8988T (cell line): ENCODE results near the gene RD3L.
"Not testable (repeated sequence)": the region's sequence is repeated elsewhere in the genome, so short reads cannot be mapped to it uniquely, and the experiment has no call there.

ENCODE experiments used
- DNase-seq: peaks from one replicate; pipeline ENCODE4 v3.0.0; 2011

RD3L gene

DNA sequence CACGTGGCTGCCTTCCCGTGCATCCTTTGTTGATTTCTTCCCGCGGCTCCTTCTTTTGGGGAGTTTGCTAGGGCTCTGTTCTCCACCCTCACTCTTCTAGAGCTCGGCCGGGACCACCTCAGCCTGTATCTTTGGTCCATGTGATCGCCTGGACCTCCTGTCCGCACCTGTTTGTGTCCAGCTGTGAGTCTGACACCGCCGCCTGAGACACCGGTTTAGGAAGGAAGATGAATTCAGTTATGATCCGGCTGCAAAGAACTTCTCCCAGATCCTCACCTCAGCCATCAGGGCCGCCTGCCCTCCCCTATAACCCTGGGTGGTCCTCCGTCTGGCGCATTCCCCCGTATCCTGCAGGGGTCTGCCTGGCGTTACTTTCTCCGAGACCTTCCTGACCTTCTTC is 14.8 kb downstream of the RD3L start:
- no peak for DNase-seq

DNA sequence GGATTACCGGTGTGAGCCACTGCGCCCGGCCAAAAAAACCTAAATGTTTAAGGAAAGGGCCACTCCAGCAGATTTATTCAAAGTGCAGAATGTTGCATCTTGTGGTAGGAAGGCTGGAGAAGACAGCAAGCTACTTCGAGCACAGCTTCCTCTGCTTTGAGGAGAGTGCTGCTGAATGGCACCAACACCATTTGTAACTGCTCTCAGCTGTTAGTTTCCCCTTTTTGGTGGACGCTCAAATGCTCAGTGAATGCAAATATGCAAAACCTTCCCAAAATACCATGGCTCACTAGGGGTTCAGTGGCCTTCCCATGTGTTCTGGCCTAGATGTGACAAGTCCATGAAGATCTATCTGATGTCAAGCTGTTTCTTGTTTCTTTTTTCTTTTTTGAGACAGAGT is 17.0 kb downstream of the RD3L start:
- no peak for DNase-seq

DNA sequence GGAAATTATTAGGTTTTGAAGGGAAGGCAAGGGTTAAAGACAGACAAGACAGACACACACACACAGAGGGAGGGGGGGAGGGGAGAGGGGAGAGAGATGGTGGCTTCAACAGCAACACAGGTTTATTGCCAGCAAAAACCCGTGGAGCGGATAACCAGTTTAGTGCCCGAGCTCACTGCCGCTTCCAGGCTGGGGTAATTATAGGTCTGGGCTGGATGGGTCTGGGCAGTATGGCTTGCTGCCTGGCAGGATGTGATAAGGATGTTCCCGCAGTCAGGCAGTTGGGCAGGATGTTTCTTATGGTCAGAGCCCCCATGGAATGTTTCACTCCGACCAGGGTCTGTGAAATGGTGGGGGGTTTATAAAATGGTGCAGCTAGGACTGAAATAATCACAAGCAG is 18.5 kb downstream of the RD3L start:
- no peak for DNase-seq

DNA sequence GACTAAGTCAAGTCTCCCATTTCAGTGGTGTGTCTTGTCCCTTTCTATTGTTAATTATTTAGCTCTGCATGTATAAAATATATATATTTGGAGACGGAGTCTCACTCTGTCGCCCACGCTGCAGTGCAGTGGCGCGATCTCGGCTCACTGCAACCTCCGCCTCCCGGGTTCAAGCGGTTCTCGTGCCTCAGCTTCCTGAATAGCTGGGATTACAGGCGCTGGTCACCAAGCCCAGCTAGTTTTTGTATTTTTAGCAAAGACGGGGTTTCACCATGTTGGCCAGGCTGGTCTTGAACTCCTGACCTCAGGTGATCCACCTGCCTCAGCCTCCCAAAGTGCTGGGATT is 20.5 kb downstream of the RD3L start:
- not testable (repeated sequence) for DNase-seq

DNA sequence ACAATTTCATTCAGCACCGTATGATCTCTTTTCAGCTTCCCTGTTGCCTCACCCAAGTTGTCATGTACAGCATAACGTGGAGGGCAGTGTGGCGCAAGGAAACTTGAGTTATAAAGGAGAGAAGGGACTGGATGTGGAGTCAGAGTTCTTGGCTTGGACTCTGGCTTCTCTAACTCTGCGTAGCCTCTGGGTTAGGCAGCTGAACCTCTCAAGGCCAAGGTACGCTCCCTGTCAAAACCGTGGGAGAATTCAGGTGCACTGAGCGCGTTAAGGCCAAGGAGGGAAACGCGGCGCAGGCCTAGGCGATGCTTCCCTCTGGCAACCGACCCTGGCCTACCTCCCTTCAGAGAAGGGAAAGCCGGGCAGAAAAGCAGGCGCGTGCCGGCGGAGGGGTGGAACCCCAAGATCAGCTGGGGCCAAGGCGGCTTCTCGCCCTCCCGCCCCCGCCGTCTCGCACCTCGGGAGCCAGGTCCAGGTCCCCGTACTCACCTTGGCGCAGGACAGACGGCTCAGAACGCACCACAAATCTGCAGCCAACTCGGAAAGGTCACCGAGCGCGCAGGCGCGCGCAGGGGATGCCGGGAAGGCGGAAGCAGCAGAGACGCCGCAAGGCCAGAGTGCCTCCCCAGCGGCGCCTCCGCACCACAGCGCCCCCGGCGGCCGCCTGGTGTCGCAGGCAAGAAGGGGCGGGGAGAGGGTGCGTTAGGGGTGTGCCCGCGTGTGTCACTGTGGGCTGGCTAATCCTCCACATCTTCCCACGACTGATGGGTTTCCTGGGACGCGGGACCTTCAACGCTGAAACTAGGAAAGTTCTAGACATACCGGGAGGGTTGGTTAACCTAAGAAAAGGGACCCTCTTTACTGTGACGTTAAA is 21.1 kb downstream of the RD3L start:
- DNase-seq: peak; percentile 87

DNA sequence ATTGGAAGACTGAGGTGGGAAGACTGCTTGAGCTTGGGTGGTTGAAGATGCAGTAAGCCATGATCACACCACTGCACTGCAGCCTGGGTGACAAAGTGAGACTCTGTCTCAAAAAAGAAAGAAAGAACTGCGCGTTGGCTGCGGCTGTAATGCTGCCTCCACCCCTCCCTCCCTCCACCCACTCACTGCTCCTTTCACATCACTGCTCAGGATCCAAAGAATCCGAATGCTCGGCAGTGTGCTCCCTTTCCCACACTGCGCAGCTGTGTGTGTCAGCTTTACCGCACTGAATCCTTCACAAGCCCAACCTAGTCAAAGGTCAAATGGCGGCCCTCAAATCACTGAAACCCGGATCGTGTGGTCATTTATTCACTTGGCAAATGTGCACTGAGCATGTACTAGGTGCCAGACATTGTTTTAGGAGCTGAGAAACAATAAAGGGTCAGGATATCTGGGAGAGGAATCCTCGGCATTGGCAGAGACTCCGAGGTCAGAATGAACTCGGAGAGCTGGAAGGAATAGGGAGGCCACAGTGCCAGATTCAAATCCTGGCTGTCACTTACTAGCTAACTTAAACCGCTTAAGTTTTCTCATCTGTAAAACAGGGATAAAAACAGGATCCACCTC is 25.6 kb downstream of the RD3L start:
- DNase-seq: no peak

DNA sequence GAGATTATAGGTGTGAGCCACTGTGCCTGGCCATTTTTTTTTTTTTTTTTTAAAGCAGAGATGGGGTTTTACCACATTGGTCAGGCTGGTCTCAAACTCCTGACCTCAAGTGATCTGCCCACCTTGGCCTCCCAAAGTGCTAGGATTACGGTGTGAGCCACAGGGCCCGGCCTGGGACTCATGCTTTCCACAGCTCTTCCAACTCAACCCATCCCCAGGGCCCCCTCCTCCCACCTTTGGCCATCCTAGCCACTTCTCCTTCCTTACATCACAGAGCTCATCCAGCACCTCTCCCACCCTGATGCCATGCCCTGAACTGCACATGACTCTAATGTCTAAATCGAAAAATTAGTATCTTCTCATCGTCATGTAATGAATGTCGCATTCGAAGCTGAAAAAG is 26.7 kb downstream of the RD3L start:
- no peak for DNase-seq

DNA sequence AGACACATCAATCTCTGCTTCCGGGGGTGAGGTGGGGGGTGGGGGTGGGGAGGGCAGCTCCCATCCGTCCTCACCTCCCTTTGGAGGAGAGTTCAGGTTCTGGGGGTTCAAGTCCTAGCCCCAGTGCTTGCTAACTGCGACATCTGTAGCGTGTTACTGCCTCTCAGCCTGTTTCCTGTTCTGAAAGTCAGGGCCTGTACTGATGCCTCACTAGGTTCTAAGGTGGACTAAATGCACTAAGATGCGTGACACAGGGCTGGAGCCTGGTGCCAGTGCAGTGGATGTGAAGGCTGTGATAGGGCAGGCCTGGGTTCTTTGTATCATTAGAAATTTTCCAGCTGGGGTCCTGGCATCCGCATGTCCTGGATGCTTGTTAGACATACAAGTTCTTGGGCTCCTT is 31.3 kb downstream of the RD3L start:
- DNase-seq: no peak

DNA sequence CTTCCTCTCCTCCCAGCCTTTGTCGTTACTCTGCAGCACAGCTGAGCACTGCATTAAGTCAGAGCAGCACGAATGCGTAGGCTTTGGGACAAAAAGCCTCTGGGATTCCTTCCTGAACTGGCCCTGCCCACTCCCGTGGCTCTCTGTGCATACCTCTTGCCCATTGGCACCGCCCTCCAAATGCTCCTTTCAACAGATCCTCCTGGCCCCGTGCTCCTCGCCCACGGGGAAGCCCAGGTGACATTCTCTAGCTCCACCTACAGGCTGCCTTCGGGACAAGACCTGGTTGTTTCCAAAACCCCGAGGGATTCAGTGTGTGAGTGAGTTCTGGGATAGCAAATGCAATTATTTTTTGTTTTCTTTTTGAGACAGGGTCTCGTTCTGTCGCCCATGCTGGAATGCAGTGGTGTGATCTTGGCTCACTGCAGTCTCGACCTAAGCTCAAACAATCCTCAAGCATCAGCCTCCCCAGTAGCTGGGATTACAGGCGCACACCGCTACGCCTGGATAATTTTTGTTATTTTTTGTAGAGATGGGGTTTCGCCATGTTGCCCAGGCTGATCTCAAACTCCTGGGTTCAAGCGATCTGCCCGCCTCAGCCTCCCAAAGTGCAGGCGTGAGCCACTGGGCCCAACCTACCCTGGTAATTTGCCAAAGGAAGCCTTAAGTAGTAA is 31.9 kb downstream of the RD3L start:
- DNase-seq: peak; percentile 79

DNA sequence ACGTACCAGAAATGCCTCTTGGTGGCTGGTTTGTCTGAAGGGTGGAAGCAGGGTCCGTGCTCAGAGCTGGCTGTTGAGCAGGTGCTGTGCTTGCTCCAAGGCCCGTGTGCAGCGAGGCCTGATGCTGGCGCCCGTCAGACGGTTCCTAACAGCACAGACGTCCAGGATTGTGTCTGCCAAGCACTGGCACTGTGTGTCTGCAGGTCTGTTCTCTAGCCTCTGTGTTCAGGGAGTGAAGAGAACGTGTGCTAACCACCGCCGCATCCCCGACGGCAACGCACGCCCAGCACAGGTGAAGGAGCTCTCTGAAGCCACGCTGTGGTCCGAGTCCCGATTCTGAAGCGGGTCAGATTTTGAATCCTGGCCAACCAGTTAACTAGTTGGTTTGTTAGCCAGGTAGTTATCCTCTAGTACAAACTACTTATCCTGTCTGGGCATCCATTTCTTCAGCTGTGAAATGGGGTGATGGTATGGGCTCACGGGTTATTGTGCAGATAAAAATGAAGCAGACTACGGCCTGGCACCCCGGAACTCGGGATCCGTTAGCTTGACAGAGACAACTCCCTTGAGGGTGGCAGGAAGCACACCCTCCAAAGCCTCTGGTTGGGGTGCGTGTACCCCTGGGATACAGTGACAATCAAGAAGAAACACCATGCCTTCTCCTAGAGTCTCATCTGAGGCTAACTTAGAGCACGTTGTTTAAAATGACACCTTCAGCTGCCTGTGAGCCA is 32.6 kb downstream of the RD3L start:
- no peak for DNase-seq

DNA sequence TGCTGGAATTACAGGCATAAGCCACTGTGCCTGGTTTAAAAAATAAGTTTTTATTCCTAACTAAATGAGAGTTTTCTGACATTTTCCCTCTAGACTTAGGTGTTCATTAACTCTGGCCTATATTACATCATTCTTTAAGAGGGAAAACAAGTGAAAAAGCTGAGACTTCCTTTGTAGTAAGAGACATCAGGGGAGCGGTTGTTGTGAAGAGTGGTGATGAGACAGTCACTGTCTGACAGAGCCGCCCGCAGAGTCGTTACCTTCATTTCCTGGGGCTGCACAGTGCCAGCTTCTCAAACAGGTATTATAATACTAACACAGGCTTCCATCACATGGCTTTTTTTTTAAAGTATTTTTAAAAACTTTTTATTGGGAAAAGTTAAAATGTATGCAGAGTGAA is 33.7 kb downstream of the RD3L start:
- no peak for DNase-seq

DNA sequence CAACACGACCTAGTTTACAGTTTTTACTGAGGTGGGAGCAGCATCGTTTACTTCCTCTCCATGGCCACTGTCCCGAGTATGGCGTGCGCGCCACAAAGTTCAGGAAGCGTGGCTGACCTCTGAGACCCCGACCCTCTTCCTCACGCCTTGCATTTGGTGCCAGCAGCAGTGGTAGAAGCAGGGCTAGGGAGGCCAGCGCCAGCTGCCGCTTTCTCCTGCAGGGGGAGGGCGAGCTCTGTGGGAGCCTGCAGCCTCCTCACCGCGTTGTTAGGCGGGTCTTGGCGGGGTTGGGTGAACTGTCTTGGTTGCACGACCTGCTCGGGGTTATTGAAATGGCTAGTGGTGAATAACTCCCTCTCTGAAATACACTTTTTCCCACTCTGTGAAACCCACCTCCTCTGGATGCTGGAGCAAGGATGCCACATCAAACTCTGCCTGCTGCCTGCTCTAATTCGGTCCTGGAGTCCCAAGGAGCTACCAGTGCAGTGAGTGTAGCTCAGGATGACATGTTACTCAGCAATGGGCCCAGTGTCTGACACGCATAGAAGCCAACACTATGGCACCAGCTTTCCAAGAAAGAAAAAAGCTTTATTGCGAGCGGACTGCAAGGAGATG is 36.4 kb downstream of the RD3L start:
- no peak for DNase-seq

DNA sequence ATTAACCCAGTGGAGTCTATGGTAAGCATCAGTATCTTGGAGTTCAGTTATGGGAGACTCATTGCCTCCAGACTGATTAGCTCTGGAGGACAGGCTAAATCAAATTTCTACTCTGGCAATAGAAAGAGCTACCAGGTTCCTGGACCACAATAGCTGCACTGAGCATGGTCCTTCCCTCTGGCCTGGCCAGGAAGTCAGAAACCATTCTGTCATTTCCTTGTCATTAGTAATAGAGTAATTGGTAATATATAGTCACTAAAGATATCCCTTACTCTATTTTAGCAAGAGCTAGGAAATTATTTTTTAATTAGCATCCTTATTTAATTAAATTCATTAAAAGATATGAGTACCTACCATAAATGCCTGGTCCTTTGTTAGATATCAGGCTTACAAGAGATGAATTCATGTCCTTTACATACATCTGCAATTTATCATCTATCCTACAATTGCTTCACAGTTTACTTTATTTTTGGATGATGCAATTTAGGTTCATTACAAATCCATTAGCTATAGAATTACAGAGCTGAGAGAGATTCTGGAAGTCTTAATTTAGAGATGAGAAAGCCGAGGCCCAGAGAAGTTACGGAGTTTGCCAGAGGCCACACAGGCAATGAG is 37.7 kb downstream of the RD3L start:
- no peak for DNase-seq

DNA sequence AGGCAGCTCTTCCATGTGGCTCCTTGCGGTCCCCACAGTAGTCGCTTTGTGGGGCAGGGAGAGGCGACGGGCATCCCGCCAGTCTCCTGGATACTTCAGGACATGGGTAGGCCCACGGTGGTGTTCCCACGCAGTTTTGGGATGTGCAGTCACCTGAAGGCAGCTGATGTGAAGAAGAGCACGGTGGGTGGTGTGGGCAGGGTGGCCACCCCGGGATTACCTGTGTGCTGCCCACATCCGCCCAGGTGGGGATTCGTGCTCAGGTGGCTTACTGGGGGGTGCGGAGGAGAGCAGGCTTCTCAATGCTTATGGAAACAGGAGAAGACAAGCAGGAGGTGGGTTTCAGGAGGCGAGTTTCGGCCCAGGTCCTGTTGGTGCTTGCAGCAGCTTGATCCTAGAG is 42.5 kb downstream of the RD3L start:
- DNase-seq: no peak

DNA sequence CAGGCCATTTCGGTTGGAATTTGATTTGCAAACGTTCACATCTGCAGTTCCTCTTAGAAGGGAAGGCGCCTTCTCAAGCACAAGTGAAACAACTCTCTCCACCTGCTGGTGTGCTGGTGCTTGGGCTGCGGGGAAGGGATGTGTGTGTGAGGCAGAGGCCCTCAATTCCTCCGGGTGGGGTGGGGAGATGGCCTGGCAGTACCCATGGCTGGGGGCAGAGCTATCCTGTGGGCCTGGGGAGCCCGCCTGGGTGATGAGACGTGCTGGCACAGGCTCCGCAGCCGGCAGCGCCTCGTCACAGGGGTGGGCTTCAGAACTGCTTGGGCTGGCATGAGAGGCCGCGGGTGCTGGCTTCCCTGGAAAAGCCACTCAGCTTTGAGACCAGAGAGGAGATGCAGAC is 43.0 kb downstream of the RD3L start:
- no peak for DNase-seq

DNA sequence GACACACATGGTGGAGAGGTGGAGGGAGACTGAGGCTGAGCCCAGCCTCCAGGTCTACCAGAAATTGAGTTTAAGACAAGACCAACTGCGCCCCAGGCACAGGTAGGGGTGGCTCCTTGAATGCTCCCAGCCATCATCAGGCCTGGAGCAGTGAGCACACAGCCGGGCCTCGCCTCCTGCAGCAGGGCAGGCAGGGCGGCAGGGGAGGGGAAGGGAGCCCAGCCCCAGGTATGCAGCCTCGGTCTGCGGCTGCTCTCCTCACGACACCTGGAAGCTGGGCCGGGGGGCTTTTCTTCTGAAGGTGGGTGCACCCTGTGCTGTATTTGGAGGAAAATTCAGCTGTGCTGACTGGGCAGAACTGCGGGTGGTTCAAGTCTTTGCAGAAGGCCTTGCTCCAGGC is 43.6 kb downstream of the RD3L start:
- no peak for DNase-seq

DNA sequence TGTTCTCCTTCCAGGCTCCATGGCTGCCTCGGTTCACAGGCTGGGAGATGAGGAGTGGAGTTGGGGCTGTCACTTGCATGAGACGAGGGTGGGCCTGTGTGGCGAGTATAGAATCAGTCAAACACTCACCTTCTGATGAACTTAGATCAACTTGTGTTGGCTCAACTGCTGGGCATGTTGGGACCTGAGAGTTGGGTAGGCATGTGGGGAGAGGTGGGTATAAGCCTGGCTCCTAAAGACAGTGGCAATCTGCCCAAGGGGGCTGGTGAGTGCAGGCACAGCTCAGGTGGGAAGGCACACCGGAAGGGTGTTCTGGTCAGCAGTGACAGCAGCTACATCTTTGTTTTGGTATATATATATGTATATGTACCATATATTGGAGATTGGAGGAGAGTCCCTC is 44.1 kb downstream of the RD3L start:
- DNase-seq: no peak

DNA sequence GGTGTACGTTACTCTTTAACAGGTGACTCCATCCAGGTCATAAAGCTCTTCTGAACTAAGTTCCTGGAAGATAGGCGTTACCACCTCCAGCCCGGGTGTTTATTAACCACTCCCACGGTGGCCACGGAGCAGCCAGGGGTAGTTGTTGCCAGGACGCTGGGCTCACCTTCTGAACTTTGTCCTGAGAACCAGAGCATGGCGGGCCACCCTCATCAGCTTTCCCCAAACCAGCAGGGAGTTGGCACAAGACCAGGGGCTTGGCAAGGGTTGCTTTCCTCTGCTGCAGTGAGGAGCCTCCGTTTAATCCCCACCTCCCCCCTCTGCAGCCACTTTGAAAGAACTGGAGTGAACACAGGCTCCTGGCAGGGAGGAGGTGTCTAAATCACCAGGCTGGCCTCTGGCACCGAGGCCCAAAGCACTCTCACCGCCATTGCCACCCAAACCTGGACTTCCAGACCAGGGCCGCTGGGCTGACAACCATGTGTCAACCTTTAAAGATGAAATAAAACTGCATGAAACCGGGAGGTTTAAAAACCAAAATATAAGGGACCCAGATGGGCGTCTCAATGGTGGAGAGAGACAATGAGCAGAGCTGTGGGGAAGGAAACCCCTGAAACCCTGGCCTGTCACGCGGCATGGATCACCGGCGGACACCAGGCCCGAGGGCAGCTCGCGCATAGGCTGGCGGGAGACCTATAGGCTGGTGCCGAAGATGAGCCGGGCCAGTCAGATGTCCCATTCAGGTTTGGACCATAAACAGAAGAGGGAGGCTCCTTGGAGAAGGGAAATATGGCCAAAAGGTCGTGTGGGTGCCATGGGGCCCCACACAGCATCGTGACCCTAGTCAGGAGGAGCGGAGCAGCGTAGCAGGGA is 45.0 kb downstream of the RD3L start:
- no peak for DNase-seq

DNA sequence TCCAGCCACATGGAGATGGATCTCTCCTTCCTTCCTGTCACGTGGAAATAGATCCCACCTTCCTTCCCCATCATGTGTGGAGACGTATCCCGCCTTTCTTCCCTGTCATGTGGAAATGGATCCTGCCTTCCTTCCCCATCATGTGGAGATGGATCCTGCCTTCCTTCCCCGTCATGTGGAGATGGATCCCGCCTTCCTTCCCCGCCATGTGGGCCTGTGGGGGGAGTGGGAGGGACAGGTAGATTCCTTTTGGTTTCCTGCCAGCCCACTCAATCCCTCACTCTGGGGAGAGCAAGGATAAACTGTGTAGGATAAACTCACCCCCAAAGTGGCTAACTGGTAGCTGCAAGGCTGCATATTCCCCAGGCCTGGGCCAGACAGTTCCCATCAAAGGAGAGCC is 45.8 kb downstream of the RD3L start:
- no peak for DNase-seq

DNA sequence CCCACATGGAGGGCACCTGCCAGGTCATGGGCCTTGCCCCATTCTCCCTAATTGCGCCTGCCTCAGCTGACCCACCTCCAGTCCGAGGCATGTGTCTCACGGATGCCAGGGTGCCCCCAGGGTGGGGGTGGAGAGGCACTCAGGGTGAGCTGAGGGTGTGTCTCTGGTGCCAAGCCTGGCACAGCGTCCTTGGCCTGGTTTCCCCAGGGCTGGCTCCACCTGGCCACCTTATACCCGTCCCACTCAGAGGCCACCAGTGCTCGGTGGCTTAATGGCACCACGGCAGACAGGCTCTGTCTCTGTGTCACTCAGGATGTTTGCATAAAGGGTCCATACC is 47.6 kb downstream of the RD3L start:
- no peak for DNase-seq

DNA sequence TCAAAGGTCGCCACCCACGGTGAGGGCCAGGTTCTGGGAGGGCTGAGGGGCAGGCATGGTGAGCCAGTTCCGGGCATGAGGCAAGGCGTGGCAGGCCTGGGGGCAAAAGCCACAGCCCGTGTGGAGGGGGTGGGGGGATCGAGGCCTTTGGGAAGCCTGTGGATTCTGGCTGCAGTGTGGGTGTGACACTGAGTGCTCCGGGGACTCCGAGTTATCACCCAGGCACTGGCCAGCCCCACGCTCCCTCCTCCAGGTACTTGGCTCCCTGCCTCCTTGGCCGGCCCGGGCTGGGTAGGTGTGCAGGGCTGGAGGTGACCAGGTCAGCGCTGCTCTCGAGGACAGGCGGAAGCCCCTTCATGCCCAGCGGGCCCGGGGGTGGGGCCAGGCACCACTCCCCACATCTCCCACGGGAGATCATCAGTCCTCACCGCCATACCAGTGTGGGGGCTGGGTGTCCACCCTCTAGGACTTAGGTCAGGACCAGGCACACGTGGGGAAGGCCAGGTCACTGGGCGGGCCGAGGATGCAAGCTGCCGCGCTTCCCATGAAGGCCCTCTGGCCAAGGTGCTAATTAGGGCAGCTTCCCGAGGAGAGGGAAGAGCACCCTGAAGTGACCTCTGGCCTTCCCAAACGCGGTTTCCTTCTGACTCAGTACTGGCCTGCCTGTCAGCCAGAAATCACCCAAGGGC is 48.2 kb downstream of the RD3L start:
- DNase-seq: no peak
